NOMO-1 treated with dmso at 0.1 percent for 144 hours (cell line): Measurements from ENCODE around the gene GSTCD.
"Not testable (repeated sequence)": the region's sequence is repeated elsewhere in the genome, so short reads cannot be mapped to it uniquely, and the experiment has no call there.

Experiments used
- DNase-seq: peaks from one replicate; lab custom pipeline; 2025; ENCODE audit not compliant: unreplicated experiment; lab: John Stamatoyannopoulos, UW

The GSTCD gene

GRCh38 chr4:105714071-105714521, 5.5 kb downstream of the GSTCD start:
- peak; percentile 50 for DNase-seq

- DNase-seq: no peak
These were observed 6.3 kb downstream of the GSTCD start for GRCh38 chr4:105714932-105715331.

- no peak for DNase-seq
These were observed 7.2 kb downstream of the GSTCD start for GRCh38 chr4:105715692-105716278.

GRCh38 chr4:105719204-105719603, 10.6 kb downstream of the GSTCD start:
- DNase-seq: no peak

- DNase-seq: no peak
These were observed 17.0 kb downstream of the GSTCD start for GRCh38 chr4:105725623-105726022.

GRCh38 chr4:105729895-105730294, 21.3 kb downstream of the GSTCD start:
- DNase-seq: not testable (repeated sequence)

GRCh38 chr4:105735217-105735616, 26.6 kb downstream of the GSTCD start:
- DNase-seq: not testable (repeated sequence)

- DNase-seq: no peak
These were observed 33.0 kb downstream of the GSTCD start for GRCh38 chr4:105741548-105741947.

GRCh38 chr4:105748222-105748621, 39.6 kb downstream of the GSTCD start:
- DNase-seq: no peak

GRCh38 chr4:105751718-105752299, 43.2 kb downstream of the GSTCD start:
- DNase-seq: no peak

- DNase-seq: no peak
These were observed 44.8 kb downstream of the GSTCD start for GRCh38 chr4:105753361-105753760.

GRCh38 chr4:105755375-105755774, 46.8 kb downstream of the GSTCD start:
- no peak for DNase-seq

- no peak for DNase-seq
These were observed 50.4 kb downstream of the GSTCD start for GRCh38 chr4:105758958-105759357.

GRCh38 chr4:105765690-105766407, 57.3 kb downstream of the GSTCD start:
- DNase-seq: no peak

- no peak for DNase-seq
These were observed 59.0 kb downstream of the GSTCD start for GRCh38 chr4:105767579-105767978.

GRCh38 chr4:105770524-105770923, 61.9 kb downstream of the GSTCD start:
- DNase-seq: not testable (repeated sequence)

GRCh38 chr4:105772065-105772464, 63.5 kb downstream of the GSTCD start:
- DNase-seq: not testable (repeated sequence)

GRCh38 chr4:105775760-105776415, 67.3 kb downstream of the GSTCD start:
- not testable (repeated sequence) for DNase-seq

- DNase-seq: no peak
These were observed 71.6 kb downstream of the GSTCD start for GRCh38 chr4:105780176-105780575.

- no peak for DNase-seq
These were observed 76.2 kb downstream of the GSTCD start for GRCh38 chr4:105784761-105785160.

GRCh38 chr4:105785792-105786191, 77.2 kb downstream of the GSTCD start:
- no peak for DNase-seq

- no peak for DNase-seq
These were observed 78.2 kb downstream of the GSTCD start for GRCh38 chr4:105786748-105787147.
